Body of pancreas (tissue), 4 donors: ENCODE measurements around the gene TNFRSF8.

ENCODE experiments used
- CTCF ChIP-seq, 7 experiments: fragments of 450-650 bp in 4 of 7; fragments of 200-600 bp in 3 of 7; sonication (generic) in 3 of 7; IDR thresholded peaks; one replicate each; pipeline ENCODE4 v1.5.1; 2016 to 2019; ENCODE audit warnings: antibody characterized with exemption in 7 of 7
- POLR2A ChIP-seq, 3 donors: fragments of 450-650 bp; IDR thresholded peaks; one replicate each; pipeline ENCODE4 v1.6.1; 2016; ENCODE audit warnings: antibody characterized with exemption in 3 of 3, mild to moderate bottlenecking in 2 of 3

GRCh38 chr1:12072741-12073140 lies 9.6 kb downstream of the TNFRSF8 start:
- TF ChIP-seq CTCF (IDR thresholded peaks at IDR 0.05) (no peak), POLR2A (IDR thresholded peaks at IDR 0.05) (no peak)
